GM12874 (cell line): Measurements from ENCODE around the gene TINCR.

ENCODE experiments used
- TF ChIP-seq, protein P1 (sequence below): IDR thresholded peaks from 2 replicates; pipeline ENCODE4 v1.5.1; 2011; ENCODE audit warnings: low read depth, mild to moderate bottlenecking, control low read depth, low read length, moderate library complexity; ENCODE audit not compliant: insufficient read depth

TINCR gene

DNA sequence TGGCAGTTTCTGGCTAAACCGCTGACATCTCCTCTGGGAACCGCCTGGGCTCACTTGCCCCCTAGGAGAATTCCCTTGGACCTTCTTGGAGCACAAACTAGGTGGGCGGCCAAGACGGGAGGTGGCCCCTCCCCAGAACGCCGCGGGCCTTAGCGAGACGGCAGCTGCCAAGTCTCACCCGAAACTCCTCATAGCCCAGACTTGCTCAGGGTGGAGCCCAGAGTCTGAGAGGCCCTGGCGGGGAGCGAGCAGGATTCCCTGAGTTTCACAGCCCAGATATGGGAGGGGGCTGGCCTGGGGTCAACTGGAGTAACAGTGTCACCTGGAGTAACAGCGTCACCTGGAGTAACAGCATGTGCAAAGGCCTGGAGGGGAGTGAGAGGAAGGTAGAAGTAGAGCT lies 10.1 kb downstream of the TINCR start:
- TF ChIP-seq, protein P1, sequence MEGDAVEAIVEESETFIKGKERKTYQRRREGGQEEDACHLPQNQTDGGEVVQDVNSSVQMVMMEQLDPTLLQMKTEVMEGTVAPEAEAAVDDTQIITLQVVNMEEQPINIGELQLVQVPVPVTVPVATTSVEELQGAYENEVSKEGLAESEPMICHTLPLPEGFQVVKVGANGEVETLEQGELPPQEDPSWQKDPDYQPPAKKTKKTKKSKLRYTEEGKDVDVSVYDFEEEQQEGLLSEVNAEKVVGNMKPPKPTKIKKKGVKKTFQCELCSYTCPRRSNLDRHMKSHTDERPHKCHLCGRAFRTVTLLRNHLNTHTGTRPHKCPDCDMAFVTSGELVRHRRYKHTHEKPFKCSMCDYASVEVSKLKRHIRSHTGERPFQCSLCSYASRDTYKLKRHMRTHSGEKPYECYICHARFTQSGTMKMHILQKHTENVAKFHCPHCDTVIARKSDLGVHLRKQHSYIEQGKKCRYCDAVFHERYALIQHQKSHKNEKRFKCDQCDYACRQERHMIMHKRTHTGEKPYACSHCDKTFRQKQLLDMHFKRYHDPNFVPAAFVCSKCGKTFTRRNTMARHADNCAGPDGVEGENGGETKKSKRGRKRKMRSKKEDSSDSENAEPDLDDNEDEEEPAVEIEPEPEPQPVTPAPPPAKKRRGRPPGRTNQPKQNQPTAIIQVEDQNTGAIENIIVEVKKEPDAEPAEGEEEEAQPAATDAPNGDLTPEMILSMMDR = no peak

DNA sequence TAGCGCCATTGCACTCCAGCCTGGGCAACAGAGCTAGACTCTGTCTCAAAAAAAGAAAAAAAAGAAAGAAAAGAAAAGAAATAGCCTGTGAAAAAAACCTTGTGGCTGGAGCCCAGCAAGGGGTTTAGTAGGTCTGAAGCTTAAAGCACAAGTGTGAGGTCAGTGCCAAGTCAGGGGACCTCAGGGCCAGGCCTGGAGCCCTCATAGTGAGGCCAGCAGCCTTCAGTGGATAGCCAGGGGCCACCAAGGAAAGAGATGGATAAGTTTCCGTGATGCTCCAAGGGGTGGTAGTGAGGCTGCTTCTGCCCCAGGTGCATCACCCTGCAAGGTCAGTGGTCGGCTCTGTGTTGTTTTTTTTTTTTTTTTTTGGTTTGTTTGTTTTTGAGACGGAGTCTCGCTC lies 12.9 kb downstream of the TINCR start:
- TF ChIP-seq, protein P1 = no peak

DNA sequence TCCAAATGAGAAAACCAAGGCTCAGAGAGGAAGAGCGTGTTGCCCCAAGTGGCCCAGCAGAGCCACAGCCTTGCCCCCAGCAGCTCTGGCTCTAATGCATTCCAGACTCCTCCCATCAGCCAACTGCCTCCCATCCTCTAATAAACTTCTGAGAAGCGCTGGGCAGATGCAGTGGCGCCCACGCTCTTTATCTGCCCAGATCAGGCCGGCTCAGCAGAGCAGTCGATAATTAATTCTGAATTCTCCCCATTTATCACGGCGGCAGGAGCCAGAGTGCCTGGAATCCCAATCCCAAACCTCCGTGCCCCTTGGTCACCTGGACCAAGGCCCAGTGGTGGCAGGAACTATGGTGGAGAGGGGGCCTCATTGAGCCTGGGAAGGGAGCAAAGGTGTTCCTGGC lies 13.9 kb downstream of the TINCR start:
- TF ChIP-seq, protein P1 = no peak

DNA sequence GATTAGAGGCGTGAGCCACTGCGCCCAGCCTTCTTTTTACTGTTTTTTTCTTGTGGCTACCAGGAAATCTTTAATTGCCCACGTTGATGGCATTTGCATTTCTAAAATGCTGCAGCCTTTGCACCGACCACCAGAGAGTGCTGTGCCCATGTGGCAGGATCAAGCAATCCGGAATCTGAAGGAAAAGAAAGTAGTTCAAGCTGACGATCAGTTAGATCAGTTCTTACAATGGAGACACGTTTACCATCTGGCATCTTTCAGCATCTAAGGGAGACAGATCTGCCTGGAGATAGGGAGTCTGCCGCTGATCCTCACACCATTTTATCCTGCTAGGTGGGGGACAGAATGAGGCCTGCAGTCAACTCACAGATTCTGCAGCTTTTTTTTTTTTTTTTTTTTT lies 19.9 kb downstream of the TINCR start:
- TF ChIP-seq, protein P1 = peak; percentile 35; the same call in 1 of the 2 replicates

DNA sequence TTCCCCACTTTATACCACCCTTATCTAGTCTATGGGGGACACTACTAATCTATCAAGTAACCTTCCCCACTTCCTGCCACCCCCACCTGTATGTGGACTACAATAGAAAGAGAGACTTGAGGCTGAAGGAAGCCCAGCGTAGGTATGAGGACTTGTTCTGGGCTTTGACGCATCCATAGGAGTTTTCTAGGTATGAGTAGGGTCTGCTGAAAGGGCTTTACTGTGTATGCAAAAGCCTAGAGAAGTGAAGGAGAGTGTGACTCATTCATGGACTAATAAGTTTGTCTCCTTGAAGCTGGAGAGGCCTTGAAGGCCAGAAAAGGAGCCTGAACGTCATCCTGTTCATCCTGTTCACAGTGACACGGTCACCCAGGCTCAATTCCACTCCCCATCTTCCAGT lies 21.8 kb downstream of the TINCR start:
- TF ChIP-seq, protein P1 = no peak

DNA sequence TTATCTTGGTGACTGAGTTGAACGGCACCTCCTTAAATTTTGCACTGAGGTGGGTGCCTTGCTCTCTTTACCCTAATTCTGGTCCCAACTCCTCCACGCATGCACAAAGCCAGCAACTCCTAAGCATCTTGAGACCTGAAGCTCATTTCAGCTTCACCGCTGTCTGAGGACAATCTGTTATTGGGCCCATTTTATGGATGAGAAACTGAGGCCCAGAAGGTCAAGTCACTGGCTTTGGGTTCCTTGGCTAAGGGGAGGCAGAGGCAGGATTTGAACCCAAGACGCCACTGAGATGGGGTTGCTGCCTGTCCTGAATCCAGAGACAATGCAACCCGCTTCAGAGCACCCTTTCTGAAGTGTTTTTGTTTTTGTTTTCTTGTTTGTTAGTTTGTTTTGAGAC lies 22.7 kb downstream of the TINCR start:
- TF ChIP-seq, protein P1 = no peak

DNA sequence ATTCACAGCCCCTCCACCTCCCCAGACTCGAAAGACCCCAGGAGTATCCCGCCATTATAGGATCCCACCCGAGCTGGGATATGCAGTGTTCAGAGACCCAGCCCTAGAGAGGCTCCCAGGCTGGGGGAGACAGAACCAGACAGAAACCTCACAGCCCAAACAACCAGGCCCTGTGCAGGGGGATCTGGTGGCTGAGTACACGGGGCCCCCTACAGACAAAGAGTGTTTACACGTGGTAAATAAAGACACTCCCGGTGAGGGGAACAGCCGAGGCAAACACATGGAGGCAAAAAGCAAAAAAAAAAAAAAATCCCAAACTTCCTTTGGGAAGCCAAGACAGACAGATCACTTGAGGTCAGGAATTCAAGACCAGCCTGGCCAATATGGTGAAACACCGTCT lies 25.1 kb downstream of the TINCR start:
- TF ChIP-seq, protein P1 = no peak

DNA sequence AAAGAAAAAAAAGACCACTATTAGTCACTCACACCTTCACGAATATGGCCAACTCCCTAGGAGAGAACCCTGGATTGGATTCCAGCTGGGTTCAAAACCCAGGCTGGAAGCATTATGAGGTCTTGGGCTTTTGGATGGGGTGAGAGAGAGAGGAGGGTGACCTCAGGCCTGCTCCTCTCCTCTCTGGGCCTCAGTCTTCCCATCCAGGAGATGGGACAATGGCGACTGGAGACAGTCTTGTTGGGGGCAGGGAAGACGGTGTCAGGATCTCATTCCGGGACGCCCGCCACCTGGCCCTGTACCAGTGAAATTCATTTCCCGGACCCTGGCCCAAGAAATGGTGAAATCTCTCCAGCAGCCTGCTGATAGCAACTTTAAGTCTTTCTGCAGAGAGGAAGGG lies 26.3 kb downstream of the TINCR start:
- TF ChIP-seq, protein P1 = no peak
